NCI-H524 (cell line): ENCODE measurements around the gene HDAC9.

ENCODE experiments used
- DNase-seq, 2 experiments: peaks; one replicate each; lab custom pipeline; 2025; lab: John Stamatoyannopoulos, UW

HDAC9 gene

GRCh38 chr7:18845700-18846099 is 350.2 kb downstream of the HDAC9 start:
- no peak for DNase-seq

GRCh38 chr7:18846765-18847215 is 351.2 kb downstream of the HDAC9 start:
- peak in 1 of 2 experiments; percentile 1 for DNase-seq

GRCh38 chr7:18849130-18849529 is 353.6 kb downstream of the HDAC9 start:
- DNase-seq: no peak

- peak in 1 of 2 experiments; percentile 28 for DNase-seq
Measured at GRCh38 chr7:18855796-18856195, 360.2 kb downstream of the HDAC9 start.

GRCh38 chr7:18858232-18858631 is 362.7 kb downstream of the HDAC9 start:
- DNase-seq: no peak

GRCh38 chr7:18859318-18859717 is 363.8 kb downstream of the HDAC9 start:
- no peak for DNase-seq

GRCh38 chr7:18860221-18860620 is 364.7 kb downstream of the HDAC9 start:
- no peak for DNase-seq

- no peak for DNase-seq
Measured at GRCh38 chr7:18861514-18862118, 366.1 kb downstream of the HDAC9 start.

- no peak for DNase-seq
Measured at GRCh38 chr7:18864967-18865366, 369.4 kb downstream of the HDAC9 start.

- no peak for DNase-seq
Measured at GRCh38 chr7:18866359-18867036, 370.9 kb downstream of the HDAC9 start.

GRCh38 chr7:18872344-18872743 is 376.8 kb downstream of the HDAC9 start:
- DNase-seq: no peak

GRCh38 chr7:18873734-18874336 is 378.3 kb downstream of the HDAC9 start:
- no peak for DNase-seq

- no peak for DNase-seq
Measured at GRCh38 chr7:18874880-18875279, 379.3 kb downstream of the HDAC9 start.

- no peak for DNase-seq
Measured at GRCh38 chr7:18877874-18878273, 382.3 kb downstream of the HDAC9 start.

GRCh38 chr7:18886832-18887231 is 391.3 kb downstream of the HDAC9 start:
- DNase-seq: no peak

GRCh38 chr7:18889436-18889835 is 393.9 kb downstream of the HDAC9 start:
- no peak for DNase-seq

- DNase-seq: no peak
Measured at GRCh38 chr7:18890134-18890533, 394.6 kb downstream of the HDAC9 start.

- DNase-seq: peak; percentile 61 to 68
Measured at GRCh38 chr7:18890885-18891621, 395.5 kb downstream of the HDAC9 start.

GRCh38 chr7:18893156-18893555 is 397.6 kb downstream of the HDAC9 start:
- no peak for DNase-seq

- no peak for DNase-seq
Measured at GRCh38 chr7:18894155-18894554, 398.6 kb downstream of the HDAC9 start.

GRCh38 chr7:18895456-18895855 is 399.9 kb downstream of the HDAC9 start:
- no peak for DNase-seq

GRCh38 chr7:18896343-18896975 is 400.9 kb downstream of the HDAC9 start:
- no peak for DNase-seq
